HG02938 (cell line): ENCODE data around the gene WRNIP1.

Experiments
- ATAC-seq: cut with Tn5 transposase; IDR thresholded peaks from one replicate; pipeline ENCODE4 v1.9.1; 2021; ENCODE audit warnings: mild to moderate bottlenecking, moderate library complexity; ENCODE audit not compliant: unreplicated experiment

WRNIP1 gene

GRCh38 chr6:2831392-2831791 is 66.2 kb downstream of the WRNIP1 start:
- ATAC-seq, result no peak

- ATAC-seq, result no peak
Measured at GRCh38 chr6:2834262-2834661, 69.1 kb downstream of the WRNIP1 start.
